Activated CD8-positive, alpha-beta memory T cell treated with anti-CD3 and anti-CD28 coated beads, Interleukin-2, amount 50 U/mL, for 24 hours (primary cell): ENCODE measurements around the gene MTERF2.
"Not testable (repeated sequence)": the region's sequence is repeated elsewhere in the genome, so short reads cannot be mapped to it uniquely, and the experiment has no call there.

Experiments used
- DNase-seq: peaks from one replicate; pipeline ENCODE4 v3.0.0-alpha.2; 2020; ENCODE audit errors: extremely low read depth

Gene MTERF2

GRCh38 chr12:106986625-106987389, at the start of gene MTERF2:
MTERF2 (minus strand) TSS chr12:106987146; CDS start chr12:106978714, 8,432 bp downstream.
- DNase-seq: peak; percentile 51

- DNase-seq: no peak
Observed at GRCh38 chr12:107035733-107036132, 48.8 kb upstream of the MTERF2 start.

DNA sequence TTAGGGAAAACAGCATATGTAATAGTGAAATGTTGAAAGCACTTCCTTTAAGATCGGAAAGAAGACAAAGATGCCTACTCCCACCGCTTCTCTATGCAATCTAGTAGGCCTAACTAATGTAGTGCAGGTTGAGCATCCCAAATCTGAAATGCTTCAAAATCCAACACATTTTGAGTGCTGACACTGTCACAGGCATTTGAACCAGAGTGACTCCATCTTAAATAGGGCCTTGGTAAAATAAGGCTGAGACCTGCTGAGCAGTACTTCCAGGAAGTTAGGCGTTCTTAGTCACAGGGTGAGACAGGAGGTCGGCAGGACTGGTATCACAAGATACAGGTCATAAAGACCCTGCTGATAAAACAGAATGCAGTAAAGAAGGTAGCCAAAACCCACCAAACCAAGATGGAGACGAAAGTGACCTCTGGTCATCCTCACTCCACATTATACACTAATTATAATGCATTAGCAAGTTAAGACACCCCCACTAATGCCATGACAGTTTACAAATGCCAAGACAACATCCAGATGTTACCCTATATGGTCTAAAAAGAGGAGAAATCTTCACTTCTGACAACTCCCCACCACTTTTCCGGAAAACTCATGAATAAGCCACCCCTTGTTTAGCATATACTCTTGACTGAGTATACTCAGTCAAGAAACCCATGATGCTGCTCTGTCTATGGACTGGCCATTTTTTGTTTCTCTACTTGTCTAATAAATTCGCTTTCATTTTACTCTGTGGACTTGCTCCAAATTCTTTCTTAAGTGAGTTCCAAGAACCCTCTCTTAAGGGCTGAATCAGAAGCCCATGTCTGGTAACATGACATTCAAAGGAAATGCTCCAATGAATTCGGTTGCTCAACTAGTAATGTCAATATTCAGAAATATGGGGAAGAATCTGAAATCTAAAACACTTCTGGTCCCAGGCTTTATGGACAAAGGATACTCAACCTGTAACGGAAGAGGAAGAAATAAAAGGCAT, 47.1 kb upstream of the MTERF2 start:
- DNase-seq: no peak

GRCh38 chr12:107032266-107032665, 45.3 kb upstream of the MTERF2 start:
- DNase-seq: no peak

- DNase-seq: no peak
Observed at GRCh38 chr12:107031061-107031460, 44.1 kb upstream of the MTERF2 start.

- DNase-seq: no peak
Observed at GRCh38 chr12:107029081-107029480, 42.1 kb upstream of the MTERF2 start.

DNA sequence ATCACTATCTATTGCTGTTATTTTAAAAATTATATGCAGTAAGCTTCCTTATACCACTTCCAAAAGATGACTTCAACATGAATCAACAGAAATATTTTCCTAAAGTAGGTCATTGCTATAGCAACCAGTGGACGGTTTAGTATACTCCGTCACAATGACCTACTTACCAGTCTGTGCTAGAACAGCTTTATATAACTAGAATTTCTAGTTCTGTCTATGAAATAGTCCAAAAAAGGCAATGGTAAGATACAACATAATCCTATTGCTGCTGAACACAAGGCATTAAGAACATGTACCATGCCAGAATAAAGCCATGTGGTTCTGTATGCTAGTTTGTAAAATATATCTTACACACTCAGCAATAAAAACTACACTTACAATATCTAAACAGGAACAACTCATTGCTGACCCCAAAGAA, 40.7 kb upstream of the MTERF2 start:
- DNase-seq: no peak

DNA sequence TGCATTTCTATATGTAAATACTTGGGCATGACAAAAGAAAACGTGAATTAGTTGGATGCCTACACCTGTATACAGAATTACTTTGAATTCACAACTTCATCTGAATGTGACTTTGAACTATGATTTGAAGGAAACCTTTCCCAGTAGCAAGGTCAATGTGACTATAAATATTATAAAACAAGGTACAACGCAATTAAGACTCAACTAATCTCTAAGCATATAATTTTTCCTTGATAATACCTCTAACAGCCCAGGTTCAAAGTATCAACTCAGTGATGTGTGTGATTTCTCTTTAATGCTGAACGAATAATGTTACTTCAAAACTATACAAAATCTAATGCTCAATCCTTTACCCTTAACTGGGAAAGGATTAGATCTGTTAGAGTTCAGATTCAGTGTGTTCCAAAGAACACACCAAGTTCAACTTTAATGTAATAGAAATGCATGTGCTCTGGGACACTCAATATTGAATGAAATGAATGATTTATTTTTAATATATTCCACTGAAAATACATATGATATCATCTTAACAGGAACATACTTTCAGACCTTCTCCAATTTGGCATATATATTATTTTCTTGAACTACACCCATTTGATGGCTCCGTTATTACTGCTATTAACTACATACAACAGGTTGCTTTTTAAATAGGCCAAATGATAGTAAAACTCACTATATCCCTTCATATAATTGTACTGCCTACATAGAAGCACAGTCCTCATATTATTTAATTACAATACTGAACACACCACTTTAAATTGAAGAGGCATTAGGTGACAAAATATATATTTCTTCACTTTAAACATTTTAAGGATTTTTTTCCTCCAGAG, 40.1 kb upstream of the MTERF2 start:
- no peak for DNase-seq

DNA sequence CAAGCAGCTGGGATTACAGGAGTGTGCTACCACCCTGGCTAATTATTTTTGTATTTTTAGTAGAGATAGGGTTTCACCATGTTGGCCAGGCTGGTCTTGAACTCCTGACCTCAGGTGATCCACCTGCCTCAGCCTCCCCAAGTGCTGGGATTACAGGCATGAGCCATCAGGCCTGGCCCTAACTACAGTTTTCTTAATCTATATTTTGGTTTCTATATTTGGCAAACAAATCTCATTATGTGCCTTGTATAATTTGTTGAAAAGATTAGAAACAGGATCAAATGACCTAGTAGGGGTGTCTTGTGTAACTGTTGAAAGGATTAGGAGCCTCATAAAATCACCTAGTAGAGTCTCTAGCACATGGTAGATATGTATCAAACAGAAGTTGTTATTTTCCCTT, 39.4 kb upstream of the MTERF2 start:
- DNase-seq: not testable (repeated sequence)

- DNase-seq: no peak
Observed at GRCh38 chr12:107025671-107026070, 38.7 kb upstream of the MTERF2 start.

- DNase-seq: no peak
Observed at GRCh38 chr12:107019546-107019945, 32.6 kb upstream of the MTERF2 start.

DNA sequence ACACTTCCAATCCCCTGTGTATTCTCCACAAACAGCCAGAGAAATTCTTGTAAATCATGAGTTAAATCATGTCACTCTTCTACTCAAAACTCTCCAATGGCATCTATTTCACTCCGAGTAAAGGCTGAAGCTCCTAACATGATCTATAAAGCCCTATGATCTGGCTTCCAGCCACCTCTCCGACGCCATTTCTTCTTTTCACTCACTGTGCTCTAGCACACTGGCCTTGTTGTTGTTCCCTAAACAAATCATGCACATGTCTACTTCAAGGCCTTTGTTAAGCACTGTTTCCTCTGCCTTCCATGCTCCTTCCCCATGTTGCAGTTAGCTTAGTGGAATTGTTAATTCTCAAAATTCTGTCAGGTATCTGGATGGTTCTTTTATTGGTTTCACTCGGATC, 30.1 kb upstream of the MTERF2 start:
- no peak for DNase-seq

GRCh38 chr12:107014055-107014454, 27.1 kb upstream of the MTERF2 start:
- no peak for DNase-seq

DNA sequence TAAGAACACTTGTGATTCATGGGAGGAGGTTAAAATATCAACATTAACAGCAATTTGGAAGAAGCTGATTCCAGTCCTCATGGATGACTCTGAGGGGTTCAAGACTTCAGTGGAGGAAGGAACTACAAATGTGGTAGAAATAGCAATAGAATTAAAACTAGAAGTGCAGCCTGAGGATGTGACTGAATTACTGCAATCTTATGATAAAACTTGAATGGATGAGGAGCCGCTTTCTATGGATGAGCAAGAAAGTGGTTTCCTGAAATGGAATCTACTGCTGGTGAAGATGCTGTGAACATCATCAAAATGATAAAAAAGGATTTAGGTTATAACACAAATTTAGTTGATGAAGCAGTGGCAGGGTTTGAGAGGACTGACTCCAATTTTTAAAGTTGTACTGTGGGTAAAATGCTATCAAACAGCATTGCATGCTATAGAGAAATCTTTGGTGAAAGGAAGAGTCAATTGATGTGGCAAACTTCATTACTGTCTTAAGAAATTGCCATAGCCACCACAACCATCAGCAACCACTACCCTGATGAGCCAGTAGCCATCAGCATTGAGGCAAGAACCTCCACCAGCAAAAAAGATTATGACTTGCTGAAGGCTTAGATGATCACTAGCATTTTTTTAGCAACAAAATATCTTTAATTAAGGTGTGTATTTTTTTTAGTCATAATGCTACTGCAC, 25.9 kb upstream of the MTERF2 start:
- DNase-seq: no peak

- DNase-seq: no peak
Observed at GRCh38 chr12:107011519-107011918, 24.6 kb upstream of the MTERF2 start.

DNA sequence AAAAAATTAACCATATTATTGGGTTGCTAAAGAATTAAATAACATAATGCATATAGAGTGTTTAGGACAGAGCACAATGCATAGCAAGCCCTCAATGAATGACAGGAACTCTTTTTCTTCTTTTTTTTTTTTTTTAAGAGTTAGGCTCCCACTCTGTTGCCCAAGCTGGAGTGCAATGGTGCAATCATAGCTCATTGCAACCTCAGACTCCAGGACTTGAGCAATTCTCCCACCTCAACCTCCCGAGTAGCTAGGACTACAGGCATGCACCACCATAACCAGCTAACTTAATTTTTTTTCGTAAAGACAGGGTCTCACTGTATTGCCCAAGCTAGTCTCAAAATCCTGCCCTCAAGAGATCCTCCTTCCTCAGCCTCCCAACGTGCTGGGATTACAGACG, 20.5 kb upstream of the MTERF2 start:
- DNase-seq: no peak

DNA sequence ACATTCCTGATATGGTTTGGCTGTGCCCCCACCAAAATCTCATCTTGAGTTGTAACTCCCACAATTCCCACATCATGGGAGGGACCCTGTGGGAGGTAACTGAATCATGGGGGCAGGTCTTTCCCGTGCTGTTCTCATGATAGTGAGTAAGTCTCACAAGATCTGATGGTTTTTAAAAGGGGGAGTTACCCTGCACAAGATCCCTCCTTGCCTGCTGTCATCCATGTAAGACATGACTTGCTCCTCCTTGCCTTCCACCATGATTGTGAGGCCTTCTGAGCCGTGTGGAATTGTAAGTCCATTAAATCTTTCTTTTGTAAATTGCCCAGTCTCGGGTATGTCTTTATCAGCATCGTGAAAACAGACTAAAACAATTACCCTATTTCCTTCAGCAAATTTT, 15.7 kb upstream of the MTERF2 start:
- DNase-seq: not testable (repeated sequence)

DNA sequence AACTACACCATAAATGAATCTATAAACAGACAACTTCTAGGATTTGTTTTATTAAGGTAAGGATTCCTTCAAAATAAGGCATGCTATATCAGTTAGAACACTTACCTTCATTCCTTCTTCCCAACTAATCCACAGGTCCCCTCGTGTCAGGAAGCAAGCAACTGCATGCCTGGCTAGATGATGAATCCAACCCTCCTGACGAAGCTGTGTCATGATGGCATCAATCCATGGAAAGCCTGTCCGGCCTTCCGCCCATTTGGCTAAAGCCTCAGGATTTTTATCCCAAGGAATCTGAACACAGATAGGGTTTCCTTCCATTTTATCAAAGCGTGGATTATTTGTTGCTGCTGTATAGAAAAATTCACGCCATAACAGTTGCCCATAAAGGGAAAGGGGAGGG, 12.5 kb upstream of the MTERF2 start:
- no peak for DNase-seq

GRCh38 chr12:106997916-106998315, 11.0 kb upstream of the MTERF2 start:
- DNase-seq: no peak

DNA sequence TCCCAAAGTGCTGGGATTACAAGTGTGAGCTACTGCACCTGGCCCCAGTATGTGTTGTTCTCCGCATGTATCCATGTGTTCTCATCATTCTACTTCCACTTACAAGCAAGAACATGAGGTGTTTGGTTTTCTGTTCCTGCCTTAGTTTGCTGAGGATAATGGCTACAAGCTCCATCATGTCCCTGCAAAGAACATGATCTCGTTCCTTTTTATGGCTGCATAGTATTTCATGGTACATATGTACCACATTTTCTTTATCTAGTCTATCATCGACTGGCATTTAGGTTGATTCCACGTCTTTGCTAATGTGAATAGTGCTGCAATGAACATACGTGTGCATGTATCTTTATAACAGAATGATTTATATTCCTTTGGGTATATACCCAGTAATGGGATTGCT, 9.2 kb upstream of the MTERF2 start:
- DNase-seq: not testable (repeated sequence)

DNA sequence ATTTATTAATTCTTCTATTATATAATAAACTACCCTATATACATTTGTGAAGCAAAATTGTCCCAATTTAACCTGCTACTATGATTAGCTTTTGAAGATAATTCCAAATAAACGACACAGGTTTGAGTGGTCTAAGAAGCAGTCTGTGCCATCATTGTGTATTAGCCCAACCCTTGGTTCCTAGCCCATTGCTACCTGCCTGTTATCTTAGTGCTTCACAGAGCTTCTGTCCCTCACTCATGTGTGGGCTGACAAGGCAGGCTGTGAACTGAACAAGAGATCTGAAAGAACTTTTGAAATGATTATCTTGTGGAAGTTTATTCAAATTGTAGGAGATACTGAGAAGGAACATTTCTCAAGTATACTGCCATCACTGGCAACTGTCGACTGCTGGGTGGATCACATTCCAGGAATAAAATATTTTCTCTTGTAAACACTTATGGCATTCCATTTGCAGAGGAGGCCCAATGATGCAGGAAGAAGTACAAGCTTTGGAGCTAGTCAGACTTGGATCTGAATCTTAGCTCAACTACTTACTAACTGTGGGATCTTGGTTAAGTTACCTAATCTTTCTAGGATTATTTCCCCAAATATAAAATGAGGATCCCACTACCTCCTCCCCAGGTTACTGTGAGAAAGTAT, 7.8 kb upstream of the MTERF2 start:
- no peak for DNase-seq
